HEK293 (cell line): ENCODE measurements around the gene PLEKHH2.
A peak's percentile ranks its signal among the peaks of the same experiment; 100 is the strongest.

ENCODE experiments used
- INSM2 ChIP-seq: fragments of 450-650 bp; formaldehyde crosslinking; IDR thresholded peaks from 2 replicates; pipeline ENCODE4 v1.5.1; 2016; ENCODE audit warnings: missing biosample characterization, missing genetic modification characterization
- KLF16 ChIP-seq: fragments of 450-650 bp; formaldehyde crosslinking; IDR thresholded peaks from 2 replicates; pipeline ENCODE4 v1.5.1; 2017; ENCODE audit warnings: missing biosample characterization, missing genetic modification characterization
- TCF7L2 ChIP-seq: IDR thresholded peaks from 2 replicates; pipeline ENCODE4 v1.6.1; 2011; ENCODE audit warnings: low read depth, mild to moderate bottlenecking, inconsistent platforms, low read length, moderate library complexity, borderline replicate concordance
- YY2 ChIP-seq: fragments of 450-650 bp; formaldehyde crosslinking; IDR thresholded peaks from 2 replicates; pipeline ENCODE4 v1.5.1; 2016; ENCODE audit warnings: missing biosample characterization, missing genetic modification characterization
- ZBTB26 ChIP-seq: fragments of 450-650 bp; formaldehyde crosslinking; optimal IDR thresholded peaks from 2 replicates; pipeline ENCODE3; 2016; ENCODE audit warnings: missing biosample characterization, mild to moderate bottlenecking, missing genetic modification characterization
- ZIC2 ChIP-seq: fragments of 450-650 bp; formaldehyde crosslinking; IDR thresholded peaks from 2 replicates; pipeline ENCODE4 v1.5.1; 2016; ENCODE audit warnings: missing biosample characterization, missing genetic modification characterization
- ZNF148 ChIP-seq: fragments of 450-650 bp; formaldehyde crosslinking; IDR thresholded peaks from 2 replicates; pipeline ENCODE4 v1.5.0; 2017; ENCODE audit warnings: missing biosample characterization, missing genetic modification characterization, borderline replicate concordance
- ZNF18 ChIP-seq: fragments of 450-650 bp; formaldehyde crosslinking; IDR thresholded peaks from 2 replicates; pipeline ENCODE4 v1.5.1; 2016; ENCODE audit warnings: missing biosample characterization, missing genetic modification characterization
- ZNF223 ChIP-seq: fragments of 450-650 bp; formaldehyde crosslinking; IDR thresholded peaks from 2 replicates; pipeline ENCODE4 v1.5.1; 2016; ENCODE audit warnings: missing biosample characterization, missing genetic modification characterization
- ZNF274 ChIP-seq, 2 experiments: fragments of 200-500 bp in 1 of 2; fragments of 450-650 bp in 1 of 2; sonication (Bioruptor generic) in 1 of 2; formaldehyde crosslinking in 1 of 2; IDR thresholded peaks; 2 replicates each; pipeline versions ENCODE4 v1.5.1 to v1.6.1; 2014 to 2016; ENCODE audit warnings: borderline replicate concordance in 1 of 2, inconsistent platforms in 1 of 2, low read length in 1 of 2, missing biosample characterization in 1 of 2, missing genetic modification characterization in 1 of 2
- ZNF280D ChIP-seq: fragments of 450-650 bp; formaldehyde crosslinking; IDR thresholded peaks from 2 replicates; pipeline ENCODE4 v1.5.1; 2016; ENCODE audit warnings: missing biosample characterization, missing genetic modification characterization
- ZNF311 ChIP-seq: fragments of 450-650 bp; formaldehyde crosslinking; IDR thresholded peaks from 2 replicates; pipeline ENCODE4 v1.5.1; 2017; ENCODE audit warnings: missing biosample characterization, missing genetic modification characterization, borderline replicate concordance
- ZNF37A ChIP-seq: fragments of 450-650 bp; IDR thresholded peaks from 2 replicates; pipeline ENCODE4 v1.5.1; 2018; ENCODE audit warnings: missing biosample characterization, missing genetic modification characterization
- ZNF433 ChIP-seq: fragments of 450-650 bp; formaldehyde crosslinking; IDR thresholded peaks from 2 replicates; pipeline ENCODE4 v1.5.1; 2016; ENCODE audit warnings: missing biosample characterization, missing genetic modification characterization, low read depth
- ZNF48 ChIP-seq: fragments of 450-650 bp; formaldehyde crosslinking; IDR thresholded peaks from 2 replicates; pipeline ENCODE4 v1.5.1; 2016; ENCODE audit warnings: missing biosample characterization, missing genetic modification characterization
- ZNF510 ChIP-seq: fragments of 450-650 bp; formaldehyde crosslinking; IDR thresholded peaks from 2 replicates; pipeline ENCODE4 v1.5.1; 2018; ENCODE audit warnings: mild to moderate bottlenecking, missing genetic modification characterization, missing biosample characterization; ENCODE audit not compliant: insufficient replicate concordance
- ZNF548 ChIP-seq: fragments of 450-650 bp; formaldehyde crosslinking; IDR thresholded peaks from 2 replicates; pipeline ENCODE4 v1.5.1; 2016; ENCODE audit warnings: missing biosample characterization, missing genetic modification characterization
- ZNF585B ChIP-seq: fragments of 450-650 bp; formaldehyde crosslinking; IDR thresholded peaks from 2 replicates; pipeline ENCODE4 v1.5.1; 2016; ENCODE audit warnings: missing biosample characterization, missing genetic modification characterization
- ZNF624 ChIP-seq: fragments of 450-650 bp; formaldehyde crosslinking; IDR thresholded peaks from 2 replicates; pipeline ENCODE4 v1.5.1; 2017; ENCODE audit warnings: missing biosample characterization, missing genetic modification characterization
- ZNF670 ChIP-seq: fragments of 450-650 bp; formaldehyde crosslinking; IDR thresholded peaks from 2 replicates; pipeline ENCODE4 v1.5.1; 2016; ENCODE audit warnings: missing biosample characterization, missing genetic modification characterization, low read depth
- ZNF707 ChIP-seq: fragments of 450-650 bp; formaldehyde crosslinking; IDR thresholded peaks from 2 replicates; pipeline ENCODE4 v1.5.1; 2016; ENCODE audit warnings: missing biosample characterization, missing genetic modification characterization
- ZNF747 ChIP-seq: fragments of 450-650 bp; formaldehyde crosslinking; IDR thresholded peaks from 2 replicates; pipeline ENCODE4 v1.5.1; 2016; ENCODE audit warnings: missing biosample characterization, missing genetic modification characterization
- ZNF76 ChIP-seq: fragments of 450-650 bp; formaldehyde crosslinking; IDR thresholded peaks from 2 replicates; pipeline ENCODE4; 2016; ENCODE audit warnings: low read depth, missing biosample characterization, missing genetic modification characterization, borderline replicate concordance
- ZSCAN23 ChIP-seq: fragments of 450-650 bp; formaldehyde crosslinking; IDR thresholded peaks from 2 replicates; pipeline ENCODE4 v1.5.1; 2016; ENCODE audit warnings: missing biosample characterization, missing genetic modification characterization
- ZXDB ChIP-seq: fragments of 450-650 bp; formaldehyde crosslinking; IDR thresholded peaks from 2 replicates; pipeline ENCODE4 v1.5.1; 2016; ENCODE audit warnings: missing biosample characterization, missing genetic modification characterization
- TF ChIP-seq, protein P1 (sequence below): fragments of 450-650 bp; formaldehyde crosslinking; conservative IDR thresholded peaks from 2 replicates; pipeline ENCODE4 v1.5.1; 2016; ENCODE audit warnings: low read depth, missing biosample characterization, missing genetic modification characterization

Gene PLEKHH2

DNA sequence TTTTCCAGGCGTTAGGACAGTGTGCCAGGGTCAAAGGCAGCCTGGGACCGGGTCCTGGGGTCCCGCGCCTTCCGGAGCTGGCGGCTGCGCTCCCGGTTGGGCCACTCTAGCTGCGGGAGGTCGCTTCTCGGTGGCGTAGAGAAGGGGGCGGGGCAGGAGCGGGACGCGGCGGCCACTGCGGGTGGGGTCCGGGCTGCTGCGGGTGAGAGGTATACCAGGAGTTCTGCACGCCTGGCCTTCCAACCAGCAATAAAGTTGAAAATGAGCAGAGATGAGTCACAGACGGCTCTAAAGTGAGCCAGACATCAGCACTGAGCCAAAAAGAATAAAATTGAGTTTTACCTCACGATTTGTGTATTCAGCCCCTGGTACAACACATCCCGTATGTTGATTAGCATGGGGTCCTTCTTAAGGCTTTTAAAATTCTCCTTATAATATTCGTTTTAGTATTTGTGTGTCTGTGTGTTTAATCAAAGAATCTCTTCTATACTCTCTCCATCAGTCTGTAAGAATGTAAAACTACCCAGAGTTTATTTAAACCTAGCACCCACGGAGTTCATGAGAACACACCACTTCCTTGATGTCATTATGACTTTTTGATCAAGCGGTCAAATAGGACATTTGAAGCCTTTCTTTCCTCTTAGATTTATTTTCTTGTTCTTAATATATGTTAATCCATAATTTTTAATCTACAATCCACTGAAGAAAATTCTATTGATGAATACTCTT is 39.4 kb downstream of the PLEKHH2 start, which contains the start of gene C1GALT1C1L (continued):
- TF ChIP-seq ZNF148 (tag by site-specific recombination), result no peak
- no peak for TF ChIP-seq ZNF223 (tag by site-specific recombination)
- no peak for TF ChIP-seq ZSCAN23 (tag by site-specific recombination)
- TF ChIP-seq ZXDB, result no peak
- no peak for TF ChIP-seq ZNF48
- TF ChIP-seq ZIC2, result no peak
- no peak for TF ChIP-seq ZNF747
- TF ChIP-seq ZNF433 (tag by site-specific recombination), result no peak
- no peak for TF ChIP-seq ZNF311 (tag by site-specific recombination)
- no peak for TF ChIP-seq ZNF624 (tag by site-specific recombination)
- no peak for TF ChIP-seq ZNF707 (tag by site-specific recombination)
- no peak for TF ChIP-seq ZNF37A
- no peak for TF ChIP-seq ZNF18 (tag by site-specific recombination)
- no peak for TF ChIP-seq ZNF548 (tag by site-specific recombination)
- peak; percentile 72 for TF ChIP-seq KLF16 (tag by site-specific recombination)
- TF ChIP-seq ZNF274 (IDR thresholded peaks at IDR 0.05; ENCODE audit: low read length), result no peak
- TF ChIP-seq ZNF274 (tag by site-specific recombination; IDR thresholded peaks at IDR 0.05; ENCODE audit: borderline replicate concordance), result no peak
- TF ChIP-seq ZNF280D (tag by site-specific recombination), result no peak
- no peak for TF ChIP-seq ZNF76 (tag by site-specific recombination)
- TF ChIP-seq ZBTB26, result peak; percentile 51
- no peak for TF ChIP-seq TCF7L2
- no peak for TF ChIP-seq ZNF585B (tag by site-specific recombination)
- no peak for TF ChIP-seq INSM2 (tag by site-specific recombination)
- TF ChIP-seq, protein P1, sequence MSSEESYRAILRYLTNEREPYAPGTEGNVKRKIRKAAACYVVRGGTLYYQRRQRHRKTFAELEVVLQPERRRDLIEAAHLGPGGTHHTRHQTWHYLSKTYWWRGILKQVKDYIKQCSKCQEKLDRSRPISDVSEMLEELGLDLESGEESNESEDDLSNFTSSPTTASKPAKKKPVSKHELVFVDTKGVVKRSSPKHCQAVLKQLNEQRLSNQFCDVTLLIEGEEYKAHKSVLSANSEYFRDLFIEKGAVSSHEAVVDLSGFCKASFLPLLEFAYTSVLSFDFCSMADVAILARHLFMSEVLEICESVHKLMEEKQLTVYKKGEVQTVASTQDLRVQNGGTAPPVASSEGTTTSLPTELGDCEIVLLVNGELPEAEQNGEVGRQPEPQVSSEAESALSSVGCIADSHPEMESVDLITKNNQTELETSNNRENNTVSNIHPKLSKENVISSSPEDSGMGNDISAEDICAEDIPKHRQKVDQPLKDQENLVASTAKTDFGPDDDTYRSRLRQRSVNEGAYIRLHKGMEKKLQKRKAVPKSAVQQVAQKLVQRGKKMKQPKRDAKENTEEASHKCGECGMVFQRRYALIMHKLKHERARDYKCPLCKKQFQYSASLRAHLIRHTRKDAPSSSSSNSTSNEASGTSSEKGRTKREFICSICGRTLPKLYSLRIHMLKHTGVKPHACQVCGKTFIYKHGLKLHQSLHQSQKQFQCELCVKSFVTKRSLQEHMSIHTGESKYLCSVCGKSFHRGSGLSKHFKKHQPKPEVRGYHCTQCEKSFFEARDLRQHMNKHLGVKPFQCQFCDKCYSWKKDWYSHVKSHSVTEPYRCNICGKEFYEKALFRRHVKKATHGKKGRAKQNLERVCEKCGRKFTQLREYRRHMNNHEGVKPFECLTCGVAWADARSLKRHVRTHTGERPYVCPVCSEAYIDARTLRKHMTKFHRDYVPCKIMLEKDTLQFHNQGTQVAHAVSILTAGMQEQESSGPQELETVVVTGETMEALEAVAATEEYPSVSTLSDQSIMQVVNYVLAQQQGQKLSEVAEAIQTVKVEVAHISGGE, result peak; percentile 61; the same call in 1 of the 2 replicates
- no peak for TF ChIP-seq ZNF670 (tag by site-specific recombination)
- TF ChIP-seq ZNF510 (tag by site-specific recombination), result no peak
- TF ChIP-seq YY2 (tag by site-specific recombination), result no peak
